Measurements from ENCODE around the gene SP8. TPM values are rescaled to one million over a fixed set of nuclear protein-coding genes. Genes with fewer than 3 reads are reported as not detected.
"Not testable (repeated sequence)": the region's sequence is repeated elsewhere in the genome, so short reads cannot be mapped to it uniquely, and the experiment has no call there.

Gene SP8
- total RNA-seq: not detected

GRCh38 chr7:20786779-20787659, at the start of gene SP8:
Gene SP8, minus strand, starts transcription at chr7:20786886. Its CDS starts 88 bp downstream, at chr7:20786798.
- H3K9me3 Mint-ChIP-seq: peaks cover 4 to 15% of the 10 kb centered on the region in 2 donors
- peaks cover 29 to 42% of the 10 kb centered on the region in 2 donors for H3K36me3 Mint-ChIP-seq
- H3K27ac Mint-ChIP-seq: peak within 1 kb of the TSS in 1 of 2 donors; percentile 73
- DNase-seq (ENCODE audit: low spot score in 2 of 2) (peak in 1 of 2 donors; percentile 36), ATAC-seq (peak in 1 of 2 donors; percentile 77)

- DNase-seq (ENCODE audit: low spot score in 2 of 2); H3K36me3 Mint-ChIP-seq; ATAC-seq; H3K9me3 Mint-ChIP-seq; H3K27ac Mint-ChIP-seq: not testable (repeated sequence)
Measured at GRCh38 chr7:20836424-20836823, 49.7 kb upstream of the SP8 start.

- ATAC-seq: no peak
- Mint-ChIP-seq H3K36me3 (no peaks in the 10 kb centered on the region), H3K27ac (no peak overlapping the region), H3K9me3 (no peaks in the 10 kb centered on the region)
- DNase-seq (ENCODE audit: low spot score in 2 of 2): no peak
Measured at GRCh38 chr7:20835111-20835750, 48.5 kb upstream of the SP8 start.

- ATAC-seq: no peak
- H3K27ac Mint-ChIP-seq: no peak overlapping the region
- H3K36me3 Mint-ChIP-seq: no peaks in the 10 kb centered on the region
- H3K9me3 Mint-ChIP-seq: no peaks in the 10 kb centered on the region
- DNase-seq (ENCODE audit: low spot score in 2 of 2): no peak
Measured at GRCh38 chr7:20834656-20835055, 48.0 kb upstream of the SP8 start.

- H3K36me3 Mint-ChIP-seq: no peaks in the 10 kb centered on the region
- ATAC-seq (no peak), DNase-seq (ENCODE audit: low spot score in 2 of 2) (no peak)
- no peak overlapping the region for H3K27ac Mint-ChIP-seq
- H3K9me3 Mint-ChIP-seq: no peaks in the 10 kb centered on the region
Measured at GRCh38 chr7:20831956-20832355, 45.3 kb upstream of the SP8 start.

- H3K9me3 Mint-ChIP-seq: no peaks in the 10 kb centered on the region
Measured at GRCh38 chr7:20831451-20831850, 44.8 kb upstream of the SP8 start.

GRCh38 chr7:20828947-20829346, 42.3 kb upstream of the SP8 start:
- DNase-seq (ENCODE audit: low spot score in 2 of 2) (no peak), ATAC-seq (no peak)
- no peaks in the 10 kb centered on the region for H3K9me3 Mint-ChIP-seq
- H3K27ac Mint-ChIP-seq: no peak overlapping the region
- no peaks in the 10 kb centered on the region for H3K36me3 Mint-ChIP-seq

More at GRCh38 chr7:20831451-20831850, 44.8 kb upstream of the SP8 start:
- ATAC-seq (no peak), DNase-seq (ENCODE audit: low spot score in 2 of 2) (no peak)
- Mint-ChIP-seq H3K27ac (no peak overlapping the region), H3K36me3 (no peaks in the 10 kb centered on the region)

GRCh38 chr7:20827172-20827571, 40.5 kb upstream of the SP8 start:
- Mint-ChIP-seq H3K36me3 (no peaks in the 10 kb centered on the region), H3K9me3 (no peaks in the 10 kb centered on the region), H3K27ac (no peak overlapping the region)
- DNase-seq (ENCODE audit: low spot score in 2 of 2) (no peak), ATAC-seq (no peak)

- H3K9me3 Mint-ChIP-seq: peaks cover 0 to 3% of the 10 kb centered on the region in 2 donors
- DNase-seq (ENCODE audit: low spot score in 2 of 2) (no peak), ATAC-seq (no peak)
- no peak overlapping the region for H3K27ac Mint-ChIP-seq
- H3K36me3 Mint-ChIP-seq: no peaks in the 10 kb centered on the region
Measured at GRCh38 chr7:20826243-20826642, 39.6 kb upstream of the SP8 start.

GRCh38 chr7:20825555-20825954, 38.9 kb upstream of the SP8 start:
- peaks cover 0 to 3% of the 10 kb centered on the region in 2 donors for H3K9me3 Mint-ChIP-seq
- no peaks in the 10 kb centered on the region for H3K36me3 Mint-ChIP-seq
- no peak for ATAC-seq
- no peak overlapping the region for H3K27ac Mint-ChIP-seq
- no peak for DNase-seq (ENCODE audit: low spot score in 2 of 2)

- not testable (repeated sequence) for H3K36me3 Mint-ChIP-seq; DNase-seq (ENCODE audit: low spot score in 2 of 2); ATAC-seq; H3K9me3 Mint-ChIP-seq; H3K27ac Mint-ChIP-seq
Measured at GRCh38 chr7:20821390-20821789, 34.7 kb upstream of the SP8 start.

GRCh38 chr7:20816372-20816959, 29.8 kb upstream of the SP8 start:
- ATAC-seq (no peak), DNase-seq (ENCODE audit: low spot score in 2 of 2) (no peak)
- Mint-ChIP-seq H3K36me3 (no peaks in the 10 kb centered on the region), H3K9me3 (peaks cover 0 to 3% of the 10 kb centered on the region in 2 donors), H3K27ac (no peak overlapping the region)

GRCh38 chr7:20804345-20804744, 17.7 kb upstream of the SP8 start:
- DNase-seq (ENCODE audit: low spot score in 2 of 2) (no peak), ATAC-seq (no peak)
- Mint-ChIP-seq H3K36me3 (no peaks in the 10 kb centered on the region), H3K27ac (no peak overlapping the region), H3K9me3 (no peaks in the 10 kb centered on the region)

GRCh38 chr7:20799566-20800366, 13.1 kb upstream of the SP8 start:
- Mint-ChIP-seq H3K9me3 (peaks cover 0 to 3% of the 10 kb centered on the region in 2 donors), H3K27ac (no peak overlapping the region), H3K36me3 (peaks cover 0 to 15% of the 10 kb centered on the region in 2 donors)
- DNase-seq (ENCODE audit: low spot score in 2 of 2) (no peak), ATAC-seq (no peak)

- peaks cover 0 to 19% of the 10 kb centered on the region in 2 donors for H3K36me3 Mint-ChIP-seq
- DNase-seq (ENCODE audit: low spot score in 2 of 2) (no peak), ATAC-seq (no peak)
- peaks cover 0 to 3% of the 10 kb centered on the region in 2 donors for H3K9me3 Mint-ChIP-seq
- no peak overlapping the region for H3K27ac Mint-ChIP-seq
Measured at GRCh38 chr7:20798694-20799121, 12.0 kb upstream of the SP8 start.

- Mint-ChIP-seq H3K36me3 (peaks cover 0 to 20% of the 10 kb centered on the region in 2 donors), H3K27ac (no peak overlapping the region), H3K9me3 (peaks cover 0 to 4% of the 10 kb centered on the region in 2 donors)
- ATAC-seq (peak; percentile 61 to 90), DNase-seq (ENCODE audit: low spot score in 2 of 2) (no peak)
Measured at GRCh38 chr7:20798081-20798693, 11.5 kb upstream of the SP8 start.
